Measurements from ENCODE around the gene NEIL1.

GRCh38 chr15:75338661-75339240 is 8.1 kb upstream of the NEIL1 start:
- no peak for TF ChIP-seq CTCF (IDR thresholded peaks at IDR 0.05 in 2 of 3, conservative IDR thresholded peaks at IDR 0.05 in 1 of 3; ENCODE audit: borderline replicate concordance in 1 of 3, insufficient read depth in 1 of 3, low read depth in 2 of 3, low read length in 2 of 3)
- no peak for TF ChIP-seq POLR2AphosphoS5 (IDR thresholded peaks at IDR 0.05; ENCODE audit: low read depth, low read length)
- TF ChIP-seq JUND (IDR thresholded peaks at IDR 0.05), result no peak
- TF ChIP-seq ZNF274 (IDR thresholded peaks at IDR 0.05; ENCODE audit: low read depth, low read length), result no peak
- TF ChIP-seq POLR2A (IDR thresholded peaks at IDR 0.05; ENCODE audit: borderline replicate concordance, extremely low read depth, insufficient read depth, insufficient read length), result no peak
- no peak for TF ChIP-seq CBX3 (IDR thresholded peaks at IDR 0.05; ENCODE audit: low read depth)
- no peak for TF ChIP-seq RAD21 (IDR thresholded peaks at IDR 0.05; ENCODE audit: low read depth)
- TF ChIP-seq REST (IDR thresholded peaks at IDR 0.05; ENCODE audit: low read depth), result no peak
- TF ChIP-seq ATF3 (IDR thresholded peaks at IDR 0.05), result no peak
- TF ChIP-seq EGR1 (IDR thresholded peaks at IDR 0.05; ENCODE audit: low read depth), result no peak
